Esophagus (tissue), 2 donors: Measurements from ENCODE around the gene ACTRT2. TPM values are rescaled to one million over a fixed set of nuclear protein-coding genes. Genes with fewer than 3 reads are reported as not detected.

Source experiments
- H3K27ac ChIP-seq, 2 donors: one replicate each; pipeline ENCODE4 v1.5.1; 2013; ENCODE audit warnings: low read depth in 2 of 2, mild to moderate bottlenecking in 2 of 2, inconsistent platforms in 1 of 2, low read length in 1 of 2, moderate library complexity in 1 of 2
- H3K27me3 ChIP-seq, 2 donors: one replicate each; pipeline ENCODE4 v1.6.1; 2013; ENCODE audit warnings: low read length in 2 of 2, control low read depth in 1 of 2, mild to moderate bottlenecking in 1 of 2; ENCODE audit not compliant: insufficient read depth in 2 of 2, control insufficient read depth in 1 of 2
- H3K36me3 ChIP-seq, 2 donors: one replicate each; pipeline ENCODE4 v1.6.1; 2013; ENCODE audit warnings: low read length in 1 of 2; ENCODE audit not compliant: control insufficient read depth in 2 of 2, insufficient read depth in 2 of 2
- H3K4me1 ChIP-seq, 2 donors: one replicate each; pipeline ENCODE4 v1.6.1; 2013; ENCODE audit warnings: low read length in 1 of 2; ENCODE audit not compliant: control insufficient read depth in 2 of 2, insufficient read depth in 2 of 2
- H3K4me3 ChIP-seq, 2 donors: one replicate each; pipeline ENCODE4 v1.5.1; 2013; ENCODE audit warnings: low read length in 2 of 2, mild to moderate bottlenecking in 2 of 2, low read depth in 1 of 2, moderate library complexity in 1 of 2
- H3K9me3 ChIP-seq, 2 donors: one replicate each; pipeline ENCODE4 v1.6.1; 2013; ENCODE audit warnings: mild to moderate bottlenecking in 2 of 2, low read depth in 1 of 2, low read length in 1 of 2, moderate library complexity in 1 of 2; ENCODE audit not compliant: control insufficient read depth in 2 of 2, insufficient read depth in 1 of 2
- WGBS, 2 donors: extraction: QIAGEN DNeasy Blood & Tissue Kit; methylation state at CpG; one replicate each; pipeline ENCODE4 v1.1.7; 2013; 5-methylcytosine and 5-hydroxymethylcytosine counted together
- polyA plus RNA-seq, 2 donors: library from polyadenylated mRNA; stranded (reverse); fragments of 200-250 nt; gene quantifications; one replicate each; pipeline ENCODE4 v1.2.3, GENCODE V29; 2013
- donor health status: healthy with polysubstance abuse.
- donor health status: Bipolar disorder and iron deficiency.

Gene ACTRT2
- polyA plus RNA-seq, 2 donors, result not detected

GRCh38 chr1:3065797-3066196, 44.5 kb downstream of the ACTRT2 start:
- Histone ChIP-seq H3K27me3 (peaks cover 6 to 30% of the 10 kb centered on the region in 2 donors), H3K4me1 (peaks cover 0 to 3% of the 10 kb centered on the region in 2 donors), H3K27ac (no peak overlapping the region), H3K9me3 (no peaks in the 10 kb centered on the region), H3K36me3 (no peaks in the 10 kb centered on the region), H3K4me3 (no peak overlapping the region)
- 75 to 83% methylated on average over 7 of the region's 7 CpGs for WGBS, 2 donors

GRCh38 chr1:3066250-3066711, 45.0 kb downstream of the ACTRT2 start:
- Histone ChIP-seq H3K4me1 (peaks cover 0 to 4% of the 10 kb centered on the region in 2 donors), H3K27me3 (peaks cover 6 to 31% of the 10 kb centered on the region in 2 donors), H3K9me3 (no peaks in the 10 kb centered on the region), H3K4me3 (no peak overlapping the region), H3K36me3 (no peaks in the 10 kb centered on the region), H3K27ac (no peak overlapping the region)
- 56 to 60% methylated on average over 11 of the region's 11 CpGs for WGBS, 2 donors

GRCh38 chr1:3066826-3067225, 45.6 kb downstream of the ACTRT2 start:
- Histone ChIP-seq H3K27me3 (peaks cover 6 to 29% of the 10 kb centered on the region in 2 donors), H3K9me3 (no peaks in the 10 kb centered on the region), H3K36me3 (no peaks in the 10 kb centered on the region), H3K4me3 (no peak overlapping the region), H3K27ac (no peak overlapping the region), H3K4me1 (peaks cover 0 to 4% of the 10 kb centered on the region in 2 donors)
- 56 to 58% methylated on average over 10 of the region's 10 CpGs for WGBS, 2 donors

- no peak overlapping the region for H3K27ac ChIP-seq
- H3K9me3 ChIP-seq, result no peaks in the 10 kb centered on the region
- H3K27me3 ChIP-seq, result peaks cover 6 to 30% of the 10 kb centered on the region in 2 donors
- 26% methylated on average over 27 to 29 of the region's 29 CpGs for WGBS, 2 donors
- peaks cover 0 to 4% of the 10 kb centered on the region in 2 donors for H3K4me1 ChIP-seq
- no peaks in the 10 kb centered on the region for H3K36me3 ChIP-seq
- H3K4me3 ChIP-seq, result no peak overlapping the region
These were observed 46.0 kb downstream of the ACTRT2 start for GRCh38 chr1:3067301-3067670.

GRCh38 chr1:3067671-3068563, 46.6 kb downstream of the ACTRT2 start:
- Histone ChIP-seq H3K36me3 (no peaks in the 10 kb centered on the region), H3K27me3 (peaks cover 6 to 36% of the 10 kb centered on the region in 2 donors), H3K9me3 (no peaks in the 10 kb centered on the region), H3K4me1 (peaks cover 0 to 4% of the 10 kb centered on the region in 2 donors), H3K27ac (no peak overlapping the region), H3K4me3 (peak overlapping the region in 1 of 2 donors; percentile 58)
- 3 to 4% methylated on average over 81 to 97 of the region's 97 CpGs for WGBS, 2 donors

GRCh38 chr1:3068564-3069431, 47.5 kb downstream of the ACTRT2 start, which contains the start of gene PRDM16:
PRDM16 (plus strand) TSS chr1:3069203; CDS start chr1:3069260, 57 bp downstream.
- peak within 1 kb of the TSS in 1 of 2 donors; percentile 25 for H3K27ac ChIP-seq

GRCh38 chr1:3069491-3070308, 48.4 kb downstream of the ACTRT2 start:
- peak overlapping the region; percentile 54 to 58 for H3K4me3 ChIP-seq
- peaks cover 10 to 39% of the 10 kb centered on the region in 2 donors for H3K27me3 ChIP-seq
- 0 to 1% methylated on average over 46 to 90 of the region's 91 CpGs for WGBS, 2 donors
- peak overlapping the region in 1 of 2 donors; percentile 25 for H3K27ac ChIP-seq
- H3K36me3 ChIP-seq, result no peaks in the 10 kb centered on the region
- H3K4me1 ChIP-seq, result peaks cover 0 to 4% of the 10 kb centered on the region in 2 donors
- H3K9me3 ChIP-seq, result no peaks in the 10 kb centered on the region

More at GRCh38 chr1:3068564-3069431, 47.5 kb downstream of the ACTRT2 start, which contains the start of gene PRDM16:
- peaks cover 0 to 4% of the 10 kb centered on the region in 2 donors for H3K4me1 ChIP-seq
- H3K4me3 ChIP-seq, result peak within 1 kb of the TSS; percentile 54 to 58
- no peaks in the 10 kb centered on the region for H3K9me3 ChIP-seq
- H3K27me3 ChIP-seq, result peaks cover 6 to 39% of the 10 kb centered on the region in 2 donors
- H3K36me3 ChIP-seq, result no peaks in the 10 kb centered on the region
- WGBS, 2 donors, result 1% methylated on average over 73 to 106 of the region's 106 CpGs

GRCh38 chr1:3070309-3070643, 49.0 kb downstream of the ACTRT2 start:
- peak overlapping the region; percentile 54 to 58 for H3K4me3 ChIP-seq
- H3K9me3 ChIP-seq, result no peaks in the 10 kb centered on the region
- peaks cover 0 to 4% of the 10 kb centered on the region in 2 donors for H3K4me1 ChIP-seq
- H3K36me3 ChIP-seq, result no peaks in the 10 kb centered on the region
- peaks cover 13 to 35% of the 10 kb centered on the region in 2 donors for H3K27me3 ChIP-seq
- WGBS, 2 donors, result 0 to 1% methylated on average over 16 to 57 of the region's 57 CpGs
- H3K27ac ChIP-seq, result no peak overlapping the region
